HG02943 (cell line): ENCODE measurements around the gene TSKU.

Experiments
- ATAC-seq: cut with Tn5 transposase; IDR thresholded peaks from one replicate; pipeline ENCODE4 v1.9.1; 2021; ENCODE audit warnings: mild to moderate bottlenecking, low read depth, moderate library complexity; ENCODE audit not compliant: unreplicated experiment

TSKU gene

GRCh38 chr11:76841923-76842452 lies 58.8 kb downstream of the TSKU start:
- no peak for ATAC-seq

GRCh38 chr11:76843907-76844306 lies 60.8 kb downstream of the TSKU start:
- no peak for ATAC-seq

- ATAC-seq, result no peak
Observed at GRCh38 chr11:76844511-76844910, 61.4 kb downstream of the TSKU start.

- ATAC-seq, result no peak
Observed at GRCh38 chr11:76845069-76845468, 61.9 kb downstream of the TSKU start.

- no peak for ATAC-seq
Observed at GRCh38 chr11:76846441-76846840, 63.3 kb downstream of the TSKU start.
